B cell (primary cell): ENCODE results near the gene HYOU1. TPM values are rescaled to one million over a fixed set of nuclear protein-coding genes. Genes with fewer than 3 reads are reported as not detected.

Experiments
- ATAC-seq: fragments of 200-7000 bp; cut with Tn5 transposase; one replicate; pipeline ENCODE4 v1.10.0; 2021; ENCODE audit warnings: low read depth, mild to moderate bottlenecking, moderate number of reproducible peaks, moderate library complexity
- CTCF ChIA-PET: fragments of 350-600 bp; sonication (Branson Sonifier 250); formaldehyde crosslinking; loops from one replicate; lab custom pipeline; 2021; ENCODE audit warnings: antibody characterized with exemption, inconsistent platforms; lab: Charles Lee
- POLR2A ChIA-PET: fragments of 350-600 bp; sonication (Branson Sonifier 250); formaldehyde crosslinking; loops from one replicate; lab custom pipeline; 2021; ENCODE audit warnings: antibody characterized with exemption; lab: Charles Lee
- DNase-seq: peaks from one replicate; pipeline ENCODE4 v3.0.0; 2013
- H2AFZ ChIP-seq: 2 replicates; pipeline ENCODE4 v1.6.1; 2012; ENCODE audit warnings: mild to moderate bottlenecking, low read depth, low read length; ENCODE audit not compliant: insufficient read depth, poor library complexity, severe bottlenecking
- H3K27ac ChIP-seq, 2 donors: 1 replicate in 1 of 2; 2 replicates in 1 of 2; pipeline ENCODE4 v1.5.1; 2012 to 2013; ENCODE audit warnings: low read length in 2 of 2, mild to moderate bottlenecking in 2 of 2, moderate library complexity in 1 of 2
- H3K27me3 ChIP-seq, 4 experiments: fragments of 200-600 bp in 1 of 4; sonication (generic) in 1 of 4; replicated peaks in 1 of 4; 1 replicate in 2 of 4; 2 replicates in 2 of 4; pipeline versions ENCODE4 v1.6.1 to v1.7.0; 2013 to 2016; ENCODE audit warnings: low read length in 3 of 4, mild to moderate bottlenecking in 2 of 4, mixed read lengths in 1 of 4, moderate library complexity in 1 of 4; ENCODE audit not compliant: insufficient read depth in 4 of 4, control insufficient read depth in 3 of 4; ENCODE audit errors: control extremely low read depth in 1 of 4
- H3K36me3 ChIP-seq, 2 experiments: replicated peaks in 1 of 2; 1 replicate in 1 of 2; 2 replicates in 1 of 2; pipeline versions ENCODE4 v1.6.1 to v1.7.1; 2013; ENCODE audit warnings: low read length in 1 of 2; ENCODE audit not compliant: insufficient read depth in 2 of 2, control insufficient read depth in 1 of 2; ENCODE audit errors: control extremely low read depth in 1 of 2, extremely low read depth in 1 of 2
- H3K4me1 ChIP-seq, 2 donors: fragments of 200-600 bp in 1 of 2; sonication (generic) in 1 of 2; 1 replicate in 1 of 2; 2 replicates in 1 of 2; pipeline versions ENCODE4 v1.5.1 to v1.6.1; 2013 to 2017; ENCODE audit warnings: low read length in 2 of 2; ENCODE audit not compliant: control insufficient read depth in 2 of 2, insufficient read depth in 2 of 2
- H3K4me2 ChIP-seq: replicated peaks from 2 replicates; pipeline ENCODE3; 2012; ENCODE audit warnings: mild to moderate bottlenecking, low read depth, low read length; ENCODE audit not compliant: poor library complexity, severe bottlenecking
- H3K4me3 ChIP-seq, 5 experiments: fragments of 200-600 bp in 1 of 5; sonication (generic) in 1 of 5; 1 replicate in 3 of 5; 2 replicates in 2 of 5; pipeline versions ENCODE4 v1.5.1 to v1.7.0; 2011 to 2016; ENCODE audit warnings: low read length in 4 of 5, mild to moderate bottlenecking in 4 of 5, low read depth in 2 of 5, control low read depth in 1 of 5, moderate library complexity in 1 of 5; ENCODE audit not compliant: insufficient read depth in 1 of 5; ENCODE audit errors: control extremely low read depth in 1 of 5, extremely low read depth in 1 of 5
- H3K79me2 ChIP-seq: fragments of 200-600 bp; sonication (generic); one replicate; pipeline ENCODE4 v1.6.0; 2016; ENCODE audit warnings: low read length; ENCODE audit not compliant: control insufficient read depth, insufficient read depth
- H3K9ac ChIP-seq: fragments of 200-600 bp; sonication (generic); 2 replicates; pipeline ENCODE4 v1.6.1; 2017; ENCODE audit warnings: mild to moderate bottlenecking, low read length, moderate library complexity
- H3K9me3 ChIP-seq, 3 donors: one replicate each; pipeline versions ENCODE4 v1.6.1 to v1.7.1; 2013; ENCODE audit warnings: low read length in 2 of 3; ENCODE audit not compliant: control insufficient read depth in 2 of 3, insufficient read depth in 1 of 3; ENCODE audit errors: control extremely low read depth in 1 of 3
- H4K20me1 ChIP-seq: 2 replicates; pipeline ENCODE4 v1.6.0; 2012; ENCODE audit warnings: mild to moderate bottlenecking, low read length; ENCODE audit not compliant: insufficient read depth, control insufficient read depth, poor library complexity, severe bottlenecking
- H3K27ac Mint-ChIP-seq: one replicate; pipeline ENCODE4 v1.8.0; 2021; ENCODE audit warnings: mixed read lengths
- H3K27me3 Mint-ChIP-seq: one replicate; pipeline ENCODE4 v1.8.0; 2021; ENCODE audit warnings: mixed read lengths
- H3K4me1 Mint-ChIP-seq: one replicate; pipeline ENCODE4 v1.8.0; 2021; ENCODE audit warnings: mixed read lengths
- H3K4me3 Mint-ChIP-seq: one replicate; pipeline ENCODE4 v1.8.0; 2021; ENCODE audit warnings: mixed read lengths
- H3K9me3 Mint-ChIP-seq: one replicate; pipeline ENCODE4 v1.8.0; 2022; ENCODE audit warnings: mixed read lengths; ENCODE audit not compliant: insufficient read depth
- EZH2 ChIP-seq: IDR thresholded peaks from 2 replicates; pipeline ENCODE4 v1.6.1; 2012; ENCODE audit warnings: borderline replicate concordance, low read depth, mild to moderate bottlenecking, moderate library complexity, low read length; ENCODE audit not compliant: insufficient read depth, poor library complexity, severe bottlenecking
- WGBS: methylation state at CpG from one replicate; pipeline ENCODE4 v1.1.5; 2013; ENCODE audit warnings: missing lambda C conversion rate; ENCODE audit not compliant: insufficient coverage; 5-methylcytosine and 5-hydroxymethylcytosine counted together
- intact Hi-C: fragments of 100-400 bp; cut with micrococcal nuclease; formaldehyde crosslinking; loops from one replicate; pipeline ENCODE4 v1.10.0; 2022
- polyA minus RNA-seq: library from RNA; depleted of rRNA, polyadenylated mRNA; stranded (reverse); fragments of >200 nt; gene quantifications from 2 replicates; pipeline ENCODE4 v1.2.3, GENCODE V29; 2012
- polyA plus RNA-seq: library from polyadenylated mRNA; depleted of rRNA; stranded (reverse); fragments of >200 nt; gene quantifications from 2 replicates; pipeline ENCODE4 v1.2.3, GENCODE V29; 2012
- total RNA-seq, 2 donors: library from RNA; stranded (reverse); fragments of 120-200 nt in 1 of 2; gene quantifications; 1 replicate in 1 of 2; 2 replicates in 1 of 2; pipeline versions ENCODE4 v1.2.3 to v1.2.4, GENCODE V29; 2013 to 2022
- TF ChIP-seq, protein P1 (sequence below): fragments of 200-600 bp; IDR thresholded peaks from one replicate; pipeline ENCODE4 v1.8.0; 2022; ENCODE audit warnings: antibody characterized with exemption, mild to moderate bottlenecking

Gene HYOU1, protein sequence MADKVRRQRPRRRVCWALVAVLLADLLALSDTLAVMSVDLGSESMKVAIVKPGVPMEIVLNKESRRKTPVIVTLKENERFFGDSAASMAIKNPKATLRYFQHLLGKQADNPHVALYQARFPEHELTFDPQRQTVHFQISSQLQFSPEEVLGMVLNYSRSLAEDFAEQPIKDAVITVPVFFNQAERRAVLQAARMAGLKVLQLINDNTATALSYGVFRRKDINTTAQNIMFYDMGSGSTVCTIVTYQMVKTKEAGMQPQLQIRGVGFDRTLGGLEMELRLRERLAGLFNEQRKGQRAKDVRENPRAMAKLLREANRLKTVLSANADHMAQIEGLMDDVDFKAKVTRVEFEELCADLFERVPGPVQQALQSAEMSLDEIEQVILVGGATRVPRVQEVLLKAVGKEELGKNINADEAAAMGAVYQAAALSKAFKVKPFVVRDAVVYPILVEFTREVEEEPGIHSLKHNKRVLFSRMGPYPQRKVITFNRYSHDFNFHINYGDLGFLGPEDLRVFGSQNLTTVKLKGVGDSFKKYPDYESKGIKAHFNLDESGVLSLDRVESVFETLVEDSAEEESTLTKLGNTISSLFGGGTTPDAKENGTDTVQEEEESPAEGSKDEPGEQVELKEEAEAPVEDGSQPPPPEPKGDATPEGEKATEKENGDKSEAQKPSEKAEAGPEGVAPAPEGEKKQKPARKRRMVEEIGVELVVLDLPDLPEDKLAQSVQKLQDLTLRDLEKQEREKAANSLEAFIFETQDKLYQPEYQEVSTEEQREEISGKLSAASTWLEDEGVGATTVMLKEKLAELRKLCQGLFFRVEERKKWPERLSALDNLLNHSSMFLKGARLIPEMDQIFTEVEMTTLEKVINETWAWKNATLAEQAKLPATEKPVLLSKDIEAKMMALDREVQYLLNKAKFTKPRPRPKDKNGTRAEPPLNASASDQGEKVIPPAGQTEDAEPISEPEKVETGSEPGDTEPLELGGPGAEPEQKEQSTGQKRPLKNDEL
- 46.2 and 48.7 TPM in 2 replicates for total RNA-seq
- 31.6 TPM for total RNA-seq (2013)
- 38.5 and 64.4 TPM in 2 replicates for polyA plus RNA-seq
- 62.5 and 82.4 TPM in 2 replicates for polyA minus RNA-seq

DNA sequence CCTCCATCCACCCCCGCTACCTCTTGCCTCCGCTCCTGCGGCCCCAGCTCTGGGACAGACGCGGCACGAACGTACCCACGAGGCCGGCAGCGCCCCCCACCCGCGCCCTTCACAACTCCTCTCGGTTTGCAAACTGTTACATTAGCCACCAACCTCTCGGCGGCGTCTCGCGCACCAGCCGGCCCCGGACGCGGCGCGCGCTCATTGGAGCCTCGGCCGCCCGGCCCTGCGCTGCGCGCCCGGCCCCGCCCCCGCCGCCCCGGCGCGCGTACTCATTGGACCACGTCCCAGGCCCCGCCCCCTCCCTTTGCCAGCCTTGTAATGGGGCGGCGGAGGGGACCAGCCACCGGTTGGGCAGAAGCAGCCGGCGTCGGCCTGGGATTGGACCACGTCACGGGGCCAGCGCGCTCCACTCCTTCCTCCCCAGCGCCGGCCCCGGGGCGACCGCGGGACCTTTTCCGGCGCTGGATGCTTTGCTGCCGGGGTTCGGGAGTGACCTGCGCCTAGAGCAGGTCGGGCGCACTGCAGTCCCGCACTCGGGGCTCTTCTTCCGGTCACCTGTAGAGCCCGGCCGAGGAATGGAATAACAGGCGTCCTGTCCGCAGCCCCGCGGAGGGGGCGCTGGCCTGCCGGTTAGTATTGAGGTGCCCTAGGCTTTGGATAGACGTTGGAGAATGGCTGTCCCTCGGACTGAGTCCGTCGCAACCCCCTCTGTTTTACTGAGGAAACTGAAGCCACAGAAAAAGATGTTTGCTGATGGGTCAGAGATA lies at the start of gene HYOU1:
HYOU1 (minus strand) TSS at position 206 of the 770 bp plus-strand sequence. CDS start 1,045 bp downstream, outside the sequence.
- POLR2A ChIA-PET = interaction anchor here (0.5 to 3.8 kb wide), 4 partner anchors 10 to 111 kb away, joined by 3 to 14 read pairs (median 3); partner anchors contain the start of gene VPS11
- WGBS = under 1% methylated on average over 77 of the region's 79 CpGs

More for the DNA sequence above, at the start of gene HYOU1:
- H3K9me3 Mint-ChIP-seq = no peaks in the 10 kb centered on the region
- Histone ChIP-seq H3K27me3 (no peaks in the 10 kb centered on the region), H3K27ac (peak within 1 kb of the TSS; percentile 75 to 93), H3K4me2 (peak within 1 kb of the TSS; percentile 98), H3K9me3 (no peaks in the 10 kb centered on the region), H2AFZ (peak within 1 kb of the TSS; percentile 97), H3K79me2 (peaks cover 55% of the 10 kb centered on the region), H3K4me3 (peak within 1 kb of the TSS; percentile 36 to 95 (median 90)), H3K4me1 (peaks cover 18 to 29% of the 10 kb centered on the region in 2 donors), H4K20me1 (no peaks in the 10 kb centered on the region), H3K36me3 (peaks cover 4 to 34% of the 10 kb centered on the region in 2 experiments), H3K9ac (peak within 1 kb of the TSS; percentile 98)
- H3K4me1 Mint-ChIP-seq = peaks cover 36% of the 10 kb centered on the region
- peak within 1 kb of the TSS; percentile 97 for H3K4me3 Mint-ChIP-seq
- H3K27me3 Mint-ChIP-seq = no peaks in the 10 kb centered on the region
- TF ChIP-seq, protein P1, sequence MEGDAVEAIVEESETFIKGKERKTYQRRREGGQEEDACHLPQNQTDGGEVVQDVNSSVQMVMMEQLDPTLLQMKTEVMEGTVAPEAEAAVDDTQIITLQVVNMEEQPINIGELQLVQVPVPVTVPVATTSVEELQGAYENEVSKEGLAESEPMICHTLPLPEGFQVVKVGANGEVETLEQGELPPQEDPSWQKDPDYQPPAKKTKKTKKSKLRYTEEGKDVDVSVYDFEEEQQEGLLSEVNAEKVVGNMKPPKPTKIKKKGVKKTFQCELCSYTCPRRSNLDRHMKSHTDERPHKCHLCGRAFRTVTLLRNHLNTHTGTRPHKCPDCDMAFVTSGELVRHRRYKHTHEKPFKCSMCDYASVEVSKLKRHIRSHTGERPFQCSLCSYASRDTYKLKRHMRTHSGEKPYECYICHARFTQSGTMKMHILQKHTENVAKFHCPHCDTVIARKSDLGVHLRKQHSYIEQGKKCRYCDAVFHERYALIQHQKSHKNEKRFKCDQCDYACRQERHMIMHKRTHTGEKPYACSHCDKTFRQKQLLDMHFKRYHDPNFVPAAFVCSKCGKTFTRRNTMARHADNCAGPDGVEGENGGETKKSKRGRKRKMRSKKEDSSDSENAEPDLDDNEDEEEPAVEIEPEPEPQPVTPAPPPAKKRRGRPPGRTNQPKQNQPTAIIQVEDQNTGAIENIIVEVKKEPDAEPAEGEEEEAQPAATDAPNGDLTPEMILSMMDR = peak; percentile 6
- TF ChIP-seq EZH2 = no peak
- CTCF ChIA-PET = interaction anchor here (0.7 to 2.2 kb wide), 7 partner anchors 10 to 1831 kb away, joined by 3 to 8 read pairs (median 5); partner anchors contain the start of gene VPS11
- DNase-seq = peak; percentile 99
- intact Hi-C loops = loop anchor here (1.0 to 2.0 kb wide), 9 partner anchors 10 to 140 kb away; partner anchors contain the start of genes CENATAC, HINFP, HMBS and RPS25
- peak; percentile 95 for ATAC-seq
- peak within 1 kb of the TSS; percentile 93 for H3K27ac Mint-ChIP-seq
